GM23248 (cell line): ENCODE data around the gene TMEM217. TPM values are rescaled to one million over a fixed set of nuclear protein-coding genes. Genes with fewer than 3 reads are reported as not detected.

ENCODE experiments used
- DNase-seq: peaks from one replicate; pipeline ENCODE4 v3.0.0-alpha.2; 2015
- H2AFZ ChIP-seq: fragments of 200-600 bp; sonication (generic); 2 replicates; pipeline ENCODE4 v1.6.1; 2016; ENCODE audit warnings: antibody characterized with exemption
- H3F3A ChIP-seq: fragments of 200-600 bp; sonication (generic); 2 replicates; pipeline ENCODE4 v1.6.1; 2016; ENCODE audit warnings: mild to moderate bottlenecking, antibody characterized with exemption, mixed run types; ENCODE audit not compliant: insufficient read depth
- H3K27ac ChIP-seq: fragments of 200-600 bp; sonication (generic); 2 replicates; pipeline ENCODE4 v1.5.1; 2016; ENCODE audit warnings: mild to moderate bottlenecking
- H3K27me3 ChIP-seq: fragments of 200-600 bp; sonication (generic); replicated peaks from 2 replicates; pipeline ENCODE4 v1.6.1; 2016; ENCODE audit warnings: mild to moderate bottlenecking; ENCODE audit not compliant: insufficient read depth
- H3K36me3 ChIP-seq: fragments of 200-600 bp; sonication (generic); 2 replicates; pipeline ENCODE4 v1.6.1; 2016; ENCODE audit warnings: low read depth, mild to moderate bottlenecking
- H3K4me1 ChIP-seq: fragments of 200-600 bp; sonication (generic); 2 replicates; pipeline ENCODE4 v1.6.1; 2016; ENCODE audit warnings: mild to moderate bottlenecking; ENCODE audit not compliant: insufficient read depth
- H3K4me2 ChIP-seq: fragments of 200-600 bp; sonication (generic); one replicate; pipeline ENCODE4 v1.6.1; 2016; ENCODE audit warnings: mild to moderate bottlenecking; ENCODE audit not compliant: unreplicated experiment
- H3K4me3 ChIP-seq: fragments of 200-600 bp; sonication (generic); 2 replicates; pipeline ENCODE4 v1.5.1; 2016; ENCODE audit warnings: mild to moderate bottlenecking
- H3K79me2 ChIP-seq: fragments of 200-600 bp; sonication (generic); 2 replicates; pipeline ENCODE4 v1.6.1; 2016; ENCODE audit warnings: mild to moderate bottlenecking; ENCODE audit not compliant: insufficient read depth
- H3K9ac ChIP-seq: fragments of 200-600 bp; sonication (generic); 2 replicates; pipeline ENCODE4 v1.6.1; 2016; ENCODE audit warnings: mild to moderate bottlenecking
- H3K9me2 ChIP-seq: fragments of 200-600 bp; sonication (generic); 2 replicates; pipeline ENCODE4 v1.6.1; 2016; ENCODE audit warnings: mixed run types, mild to moderate bottlenecking, moderate library complexity; ENCODE audit not compliant: insufficient read depth
- H3K9me3 ChIP-seq: fragments of 200-600 bp; sonication (generic); one replicate; pipeline ENCODE4 v1.6.1; 2017; ENCODE audit warnings: low read depth
- H4K20me1 ChIP-seq: fragments of 200-600 bp; sonication (generic); 2 replicates; pipeline ENCODE4 v1.6.0; 2016; ENCODE audit not compliant: insufficient read depth
- EZH2 ChIP-seq: fragments of 200-600 bp; sonication (generic); IDR thresholded peaks from 2 replicates; pipeline ENCODE4 v1.6.1; 2018; ENCODE audit warnings: antibody characterized with exemption, mild to moderate bottlenecking; ENCODE audit not compliant: insufficient read depth, poor library complexity, severe bottlenecking
- EZH2phosphoT487 ChIP-seq: fragments of 200-600 bp; sonication (generic); IDR thresholded peaks from 2 replicates; pipeline ENCODE4 v1.6.1; 2018; ENCODE audit warnings: antibody characterized with exemption, moderate library complexity, mild to moderate bottlenecking, low read depth; ENCODE audit not compliant: insufficient read depth
- WGBS, 2 experiments: methylation state at CpG; one replicate each; pipeline ENCODE4 v1.1.6; 2015 to 2017; ENCODE audit warnings: low lambda C conversion rate in 2 of 2, low coverage in 1 of 2; ENCODE audit errors: missing lambda C conversion rate in 2 of 2; 5-methylcytosine and 5-hydroxymethylcytosine counted together
- in situ Hi-C: fragments of 300-500 bp; cut with MboI; formaldehyde crosslinking; loops from 2 replicates; pipeline ENCODE4 v1.15.0; 2020
- polyA plus RNA-seq: library from polyadenylated mRNA; unstranded; fragments of >200 nt; fragmentation: Nextera tagmentation; extraction: Ambion mirVana; gene quantifications from 2 replicates; pipeline ENCODE4 v1.2.1, GENCODE V29; 2016
- total RNA-seq: library from RNA; depleted of rRNA; stranded (reverse); fragments of >200 nt; shearing (Covaris generic); gene quantifications from 2 replicates; pipeline ENCODE4 v1.2.3, GENCODE V29; 2014

TMEM217 gene
- total and polyA plus RNA-seq, 2 experiments from 2014 or later, result 1.2 to 6.5 TPM

GRCh38 chr6:37279366-37280134, 21.6 kb upstream of the TMEM217 start:
- Histone ChIP-seq H2AFZ (no peak overlapping the region), H3K9ac (peak overlapping the region; percentile 46; the same call in 1 of the 2 replicates), H3K9me2 (no peaks in the 10 kb centered on the region), H3K9me3 (no peaks in the 10 kb centered on the region), H3K4me3 (no peak overlapping the region), H3K27ac (peak overlapping the region; percentile 60), H3K4me2 (peak overlapping the region; percentile 20), H3K79me2 (peaks cover 56% of the 10 kb centered on the region), H3K36me3 (peaks cover 16% of the 10 kb centered on the region; the same call in 1 of the 2 replicates), H3K4me1 (peaks cover 24% of the 10 kb centered on the region), H4K20me1 (no peaks in the 10 kb centered on the region), H3K27me3 (no peaks in the 10 kb centered on the region), H3F3A (peaks cover 7% of the 10 kb centered on the region)
- TF ChIP-seq EZH2 (no peak), EZH2phosphoT487 (no peak)
- WGBS, 2 experiments, result 96% methylated on average over 9 of the region's 9 CpGs
- in situ Hi-C loops, result no loop called here
- peak; percentile 79 for DNase-seq

GRCh38 chr6:37277001-37277409, 19.1 kb upstream of the TMEM217 start:
- Histone ChIP-seq H3K27me3 (no peaks in the 10 kb centered on the region), H3K9me2 (no peaks in the 10 kb centered on the region), H2AFZ (no peak overlapping the region), H3K36me3 (no peaks in the 10 kb centered on the region), H3K27ac (no peak overlapping the region), H3K9ac (no peak overlapping the region), H4K20me1 (no peaks in the 10 kb centered on the region), H3K79me2 (peaks cover 66% of the 10 kb centered on the region), H3K4me1 (peaks cover 13% of the 10 kb centered on the region), H3K4me3 (no peak overlapping the region), H3K4me2 (no peak overlapping the region), H3F3A (peaks cover 7% of the 10 kb centered on the region), H3K9me3 (no peaks in the 10 kb centered on the region)
- 91 to 93% methylated on average over 6 of the region's 6 CpGs for WGBS, 2 experiments
- no peak for TF ChIP-seq EZH2phosphoT487
- TF ChIP-seq EZH2, result no peak
- in situ Hi-C loops, result no loop called here
- DNase-seq, result no peak

- H3K27ac ChIP-seq, result no peak overlapping the region
- peaks cover 68% of the 10 kb centered on the region for H3K79me2 ChIP-seq
- no peak for DNase-seq
- H4K20me1 ChIP-seq, result no peaks in the 10 kb centered on the region
- no peaks in the 10 kb centered on the region for H3K27me3 ChIP-seq
- no peak overlapping the region for H3K4me2 ChIP-seq
- peaks cover 7% of the 10 kb centered on the region for H3F3A ChIP-seq
- no peaks in the 10 kb centered on the region for H3K9me3 ChIP-seq
- no peak overlapping the region for H2AFZ ChIP-seq
- no peak overlapping the region for H3K4me3 ChIP-seq
- 100% methylated on average over 1 of the region's 1 CpG for WGBS, 2 experiments
- H3K4me1 ChIP-seq, result peaks cover 13% of the 10 kb centered on the region
- H3K36me3 ChIP-seq, result no peaks in the 10 kb centered on the region
- no peaks in the 10 kb centered on the region for H3K9me2 ChIP-seq
- H3K9ac ChIP-seq, result no peak overlapping the region
- TF ChIP-seq EZH2, result no peak
- in situ Hi-C loops, result no loop called here
Measured at GRCh38 chr6:37275350-37275749, 17.4 kb upstream of the TMEM217 start.

GRCh38 chr6:37273690-37274089, 15.7 kb upstream of the TMEM217 start:
- no peak overlapping the region for H2AFZ ChIP-seq
- H3K4me1 ChIP-seq, result no peaks in the 10 kb centered on the region
- H3K4me2 ChIP-seq, result no peak overlapping the region
- no peaks in the 10 kb centered on the region for H3K9me3 ChIP-seq
- WGBS, 2 experiments, result 88 to 98% methylated on average over 3 of the region's 3 CpGs
- no peak overlapping the region for H3K27ac ChIP-seq
- in situ Hi-C loops, result no loop called here
- H3K36me3 ChIP-seq, result no peaks in the 10 kb centered on the region; the same call in 1 of the 2 replicates
- H3K4me3 ChIP-seq, result no peak overlapping the region
- H3K79me2 ChIP-seq, result peaks cover 64% of the 10 kb centered on the region
- no peaks in the 10 kb centered on the region for H4K20me1 ChIP-seq
- TF ChIP-seq EZH2phosphoT487 (no peak), EZH2 (no peak)
- H3K9ac ChIP-seq, result no peak overlapping the region
- no peaks in the 10 kb centered on the region for H3K27me3 ChIP-seq
- no peak for DNase-seq
- H3F3A ChIP-seq, result no peaks in the 10 kb centered on the region
- no peaks in the 10 kb centered on the region for H3K9me2 ChIP-seq
